Measurements from ENCODE around the gene PAM.

The PAM gene

DNA sequence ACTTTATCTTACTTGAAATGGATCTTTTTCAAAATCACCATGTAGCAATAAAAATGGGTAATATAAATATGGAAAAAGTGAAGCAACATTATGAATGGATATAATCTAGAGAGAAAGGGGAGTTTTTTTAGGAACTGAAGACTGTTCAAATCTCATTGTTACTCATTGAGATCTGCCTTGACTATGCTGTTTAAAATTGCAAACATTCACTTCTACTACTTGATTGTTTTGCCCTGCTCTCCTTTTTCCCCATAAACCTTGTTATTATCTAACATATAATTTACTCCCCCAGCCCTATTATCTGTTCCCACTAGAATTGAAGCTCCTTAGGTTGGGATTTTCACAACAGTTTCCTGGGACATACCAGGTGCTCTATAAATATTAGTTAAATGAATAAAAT, 22.0 kb downstream of the PAM start:
- DNase-seq, result no peak

DNA sequence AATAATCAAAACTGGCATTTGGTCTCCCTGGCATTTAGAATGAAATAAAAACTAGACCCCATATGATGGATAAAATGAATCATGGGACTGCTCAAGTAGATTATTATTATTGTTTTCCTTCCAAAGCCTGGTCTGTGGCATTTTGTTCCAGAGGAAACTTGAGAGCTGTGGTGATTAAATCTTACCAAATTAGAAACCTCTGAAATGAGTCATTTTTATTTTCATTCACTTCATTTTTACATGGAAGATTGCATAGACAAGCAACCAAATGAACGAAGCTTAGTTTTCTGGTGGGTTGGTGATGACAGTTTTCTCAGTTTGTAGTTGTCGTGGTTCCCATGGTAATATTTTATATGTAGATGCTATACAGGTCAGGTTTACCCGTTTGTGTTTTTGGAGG, 23.4 kb downstream of the PAM start:
- no peak for DNase-seq

DNA sequence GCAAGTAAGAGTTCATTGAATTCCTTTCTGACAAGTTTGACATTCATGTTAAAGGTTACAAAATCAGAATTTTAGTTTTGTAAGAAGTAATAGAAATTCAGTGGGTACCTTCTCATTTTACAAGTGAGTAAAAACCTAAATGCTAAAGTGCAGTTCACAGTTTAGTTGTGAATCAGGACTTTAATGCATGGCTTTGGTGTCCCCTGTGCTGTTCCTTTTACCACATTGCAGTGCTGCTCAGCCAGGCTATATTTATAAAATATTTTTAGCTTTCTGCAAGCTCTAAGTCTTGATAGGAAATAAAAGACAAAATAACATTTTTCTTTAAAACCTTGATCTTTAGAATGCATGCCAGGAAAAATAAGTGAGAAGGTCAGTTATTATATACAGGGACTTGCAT, 26.3 kb downstream of the PAM start:
- no peak for DNase-seq

DNA sequence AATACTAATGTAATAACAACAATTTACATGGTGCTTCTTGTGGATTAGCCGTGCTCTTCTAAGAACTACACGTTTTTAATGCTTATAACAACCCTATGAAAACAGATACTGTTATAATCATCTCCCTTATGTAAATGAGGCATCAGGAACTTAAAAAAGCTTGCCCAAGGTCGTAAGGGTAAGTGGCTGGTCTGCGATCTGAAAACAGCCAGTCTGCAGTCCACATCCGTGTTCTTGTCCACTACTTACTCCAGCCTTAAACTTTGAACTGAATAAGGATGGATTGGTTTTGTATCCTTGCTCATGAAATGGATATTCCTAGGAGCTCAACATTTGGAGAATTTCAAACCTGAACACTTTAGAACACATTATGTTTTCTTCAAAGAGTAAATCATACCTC, 26.7 kb downstream of the PAM start:
- no peak for DNase-seq

DNA sequence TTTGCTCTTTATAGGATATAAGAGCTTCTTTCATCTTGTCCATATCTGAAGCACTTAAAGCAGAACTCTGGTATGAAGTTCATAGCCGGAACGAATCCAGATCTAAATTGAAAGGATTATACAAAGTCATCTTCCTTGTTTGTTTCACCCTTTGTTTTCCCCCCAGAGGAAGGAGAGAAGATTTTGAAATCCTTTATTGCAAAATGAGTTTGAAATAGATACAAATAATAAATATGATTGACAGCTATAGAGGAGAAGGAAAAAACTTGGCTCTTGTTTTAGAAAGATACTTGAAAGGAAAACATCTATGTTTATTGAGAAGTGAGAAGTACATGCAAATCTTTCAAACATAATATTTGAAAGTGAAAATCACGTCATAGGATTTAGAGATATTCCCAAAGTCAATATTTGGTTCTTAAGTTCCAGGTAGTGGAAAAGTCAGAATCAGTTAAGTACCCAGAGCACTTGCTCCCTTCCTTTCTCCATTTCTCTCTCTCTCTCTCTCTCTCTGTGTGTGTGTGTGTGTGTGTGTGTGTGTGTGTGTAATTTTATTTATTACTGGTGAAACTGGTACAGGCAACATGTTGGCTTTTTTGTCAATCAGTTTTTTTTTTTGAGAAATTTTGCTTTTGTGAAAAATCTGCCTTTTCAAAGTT, 27.2 kb downstream of the PAM start:
- no peak for DNase-seq

DNA sequence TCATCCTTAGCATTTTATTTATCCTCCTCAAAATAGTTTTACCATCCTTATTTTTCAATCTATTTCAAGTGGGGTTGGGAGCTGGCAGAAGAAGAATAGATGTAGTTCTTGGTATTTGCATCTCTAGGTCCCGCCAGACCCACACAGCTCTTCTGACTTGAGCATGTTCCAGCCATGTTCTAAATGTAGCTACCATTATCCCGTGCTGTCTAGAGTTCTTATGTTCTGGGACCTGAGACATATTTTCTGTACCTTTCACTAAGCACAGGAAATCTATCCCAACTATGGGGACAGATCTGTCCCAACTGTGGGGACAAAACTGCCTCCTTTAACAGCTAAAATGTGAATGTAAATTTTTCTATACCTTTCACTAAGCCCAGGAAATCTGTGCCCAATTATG, 32.0 kb downstream of the PAM start:
- no peak for DNase-seq

DNA sequence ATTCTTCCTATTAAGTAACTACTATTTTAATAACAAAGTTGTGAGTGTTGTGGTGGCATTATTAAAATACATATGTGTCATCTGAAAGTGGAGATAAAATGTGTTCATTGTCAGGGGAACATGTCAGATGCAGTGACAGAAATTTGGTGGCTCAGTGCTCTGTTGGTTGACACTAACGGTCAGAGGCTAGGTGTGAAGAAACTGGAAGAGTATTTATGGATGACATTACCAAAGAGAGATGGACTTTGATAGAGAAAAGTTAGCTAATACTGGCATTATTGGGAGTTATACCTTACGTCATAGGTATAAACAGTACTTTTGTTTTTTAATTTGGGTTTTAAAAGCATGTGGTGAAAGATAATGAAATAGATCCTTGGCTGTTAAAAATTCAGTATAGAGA, 33.7 kb downstream of the PAM start:
- DNase-seq, result no peak

DNA sequence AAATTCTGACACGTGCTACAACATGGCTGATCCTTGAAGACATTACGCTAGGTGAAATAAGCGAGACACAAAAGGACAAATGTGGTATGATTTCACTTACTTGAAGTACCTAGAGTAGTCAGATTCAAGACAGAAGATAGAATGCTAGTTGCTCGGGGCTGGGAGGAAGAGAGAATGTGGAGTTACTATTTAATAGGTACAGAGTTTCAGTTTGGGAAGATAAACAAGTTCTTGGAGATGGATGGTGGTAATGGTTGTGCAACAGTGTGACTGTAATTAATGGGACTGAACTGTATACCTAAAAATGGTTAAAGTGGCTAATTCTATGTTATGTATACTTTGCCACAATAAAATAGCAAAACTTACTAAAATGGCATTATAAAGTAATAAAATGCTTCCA, 34.4 kb downstream of the PAM start:
- no peak for DNase-seq

DNA sequence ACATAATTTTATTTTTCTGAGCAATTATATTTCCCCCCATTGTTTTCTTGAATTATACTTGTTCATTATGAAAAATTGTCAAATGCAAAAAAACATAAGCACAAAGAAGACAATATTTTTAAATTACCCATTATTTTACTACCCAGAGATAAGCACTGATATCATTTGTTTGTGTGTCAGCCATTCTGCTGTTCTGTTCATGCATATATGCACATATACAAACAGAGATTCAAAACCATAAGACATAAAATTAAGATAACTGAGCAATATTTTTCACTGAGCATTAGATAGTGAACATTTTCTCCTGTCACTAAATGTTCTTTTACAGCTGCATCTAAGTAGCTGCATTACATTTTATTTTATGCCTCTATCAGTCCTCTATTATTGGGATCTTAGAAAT, 35.6 kb downstream of the PAM start:
- no peak for DNase-seq

DNA sequence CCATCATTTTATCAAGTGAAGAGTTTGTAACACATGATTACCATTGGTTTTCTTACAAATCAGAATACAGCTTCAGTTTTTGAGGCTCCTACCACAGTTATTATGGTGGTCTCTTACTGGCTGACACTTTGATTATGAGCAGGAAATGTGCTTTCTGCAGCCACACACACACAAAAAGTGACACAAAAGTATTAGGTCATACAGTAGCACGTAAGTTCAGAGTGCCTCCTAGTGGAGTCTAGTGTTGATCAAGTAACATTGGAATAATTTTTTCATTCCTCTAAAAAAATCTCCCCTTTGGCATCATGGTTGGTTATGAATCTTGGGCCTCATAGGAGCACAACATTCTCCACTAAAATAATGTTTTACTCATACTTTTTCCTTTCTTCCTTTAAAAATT, 37.6 kb downstream of the PAM start:
- DNase-seq, result no peak

DNA sequence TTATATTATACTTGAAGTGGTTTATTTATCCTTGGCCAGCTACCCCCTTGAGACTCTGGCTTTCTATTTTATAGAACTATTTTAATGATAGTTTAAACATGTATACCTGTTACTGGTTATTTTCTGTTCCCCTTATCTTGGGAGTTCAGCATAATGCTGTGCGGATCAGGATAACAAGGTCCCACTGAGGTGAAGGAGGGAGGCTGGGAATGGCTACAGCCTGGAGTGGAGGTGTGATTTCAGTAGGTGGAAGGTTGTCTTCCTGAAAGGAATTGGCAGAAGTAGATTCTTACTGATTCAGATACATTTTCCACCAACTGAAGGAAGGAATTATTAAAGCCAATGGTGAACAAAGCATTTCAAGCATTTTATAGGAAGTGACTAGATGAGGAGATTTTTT, 38.9 kb downstream of the PAM start:
- DNase-seq, result no peak

DNA sequence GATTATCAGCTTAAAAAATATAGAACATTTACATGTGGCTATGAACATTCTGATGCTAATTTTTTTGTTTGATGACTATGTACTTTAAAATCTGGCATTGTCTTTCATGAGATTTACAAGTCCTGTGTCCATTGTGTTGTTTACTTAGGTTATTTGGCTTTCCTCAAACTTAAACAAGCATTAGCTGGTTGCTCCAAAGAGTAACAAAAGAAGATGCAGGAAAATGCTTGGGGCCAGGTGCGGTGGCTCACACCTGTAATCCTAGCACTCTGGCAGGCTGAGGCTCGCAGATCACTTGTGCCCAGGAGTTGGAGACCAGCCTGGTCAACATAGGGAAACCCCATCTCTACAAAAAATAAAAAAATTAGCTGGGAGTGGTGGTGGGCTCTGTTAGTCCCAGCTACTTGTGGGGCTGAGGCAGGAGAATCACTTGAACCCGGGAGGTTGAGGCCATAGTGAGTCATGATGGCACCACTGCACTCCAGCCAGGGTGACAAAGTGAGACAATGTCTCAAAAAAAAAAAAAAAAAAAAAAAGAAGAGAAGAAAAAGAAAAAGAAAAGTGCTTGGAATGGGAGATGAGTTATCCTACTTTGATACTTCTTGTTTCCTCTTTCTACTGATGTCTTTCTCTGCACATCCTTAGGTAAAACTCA, 39.7 kb downstream of the PAM start:
- no peak for DNase-seq

DNA sequence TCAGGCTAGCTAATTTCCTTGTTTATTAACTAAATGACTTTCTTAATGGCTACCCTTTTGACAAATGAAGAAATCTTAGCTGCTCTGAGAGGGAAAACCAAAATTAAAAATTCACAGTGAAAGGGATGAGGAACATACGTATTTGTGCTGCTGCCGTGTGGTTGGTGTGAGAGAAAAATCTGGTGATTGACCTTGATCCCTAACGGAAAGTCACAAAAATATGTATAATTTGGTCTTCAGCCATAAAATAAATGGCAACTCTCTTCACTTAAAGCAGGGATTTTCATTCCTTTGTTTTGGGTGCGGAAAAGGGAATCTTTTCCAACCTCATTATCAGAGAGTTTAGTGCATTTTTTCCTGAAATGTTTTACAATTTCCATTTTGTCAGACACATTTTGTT, 40.4 kb downstream of the PAM start:
- no peak for DNase-seq

DNA sequence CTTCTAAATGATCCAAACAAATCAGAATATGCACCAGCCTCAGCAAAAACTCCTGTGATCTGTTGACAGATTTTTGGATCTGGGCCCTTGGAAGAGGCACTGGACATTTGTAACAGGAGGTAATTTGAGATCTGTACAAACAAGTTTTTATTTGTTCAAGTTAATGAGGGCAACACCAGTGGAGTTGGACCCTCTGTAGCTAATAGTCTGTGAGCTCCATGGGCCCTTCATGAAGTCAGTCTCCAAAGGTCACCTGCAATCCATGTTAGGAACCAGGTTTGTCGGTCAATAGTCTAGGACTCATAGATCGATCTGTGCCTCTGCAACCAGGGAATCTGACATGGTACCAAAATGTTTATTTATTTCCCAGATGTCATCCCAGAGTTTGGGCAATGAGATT, 40.9 kb downstream of the PAM start:
- DNase-seq, result no peak

DNA sequence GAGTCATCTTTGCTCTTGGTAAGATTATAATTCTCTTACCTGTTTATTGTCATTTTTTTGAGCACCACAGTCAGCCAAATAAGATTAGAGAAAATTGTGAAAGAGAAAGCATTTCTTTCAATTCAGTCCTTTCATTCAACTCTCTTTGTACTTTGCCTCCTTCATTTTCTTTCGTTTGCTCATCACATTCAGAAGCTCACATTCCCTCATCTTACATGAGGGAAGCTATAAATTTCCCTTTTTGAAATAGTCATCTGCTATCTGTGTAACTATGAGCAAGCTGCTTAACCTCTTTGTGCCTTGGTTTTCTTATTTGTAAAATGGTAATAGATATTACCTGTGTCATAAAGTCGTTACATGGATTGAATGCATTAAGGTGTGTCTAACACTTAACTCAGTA, 41.4 kb downstream of the PAM start:
- no peak for DNase-seq

DNA sequence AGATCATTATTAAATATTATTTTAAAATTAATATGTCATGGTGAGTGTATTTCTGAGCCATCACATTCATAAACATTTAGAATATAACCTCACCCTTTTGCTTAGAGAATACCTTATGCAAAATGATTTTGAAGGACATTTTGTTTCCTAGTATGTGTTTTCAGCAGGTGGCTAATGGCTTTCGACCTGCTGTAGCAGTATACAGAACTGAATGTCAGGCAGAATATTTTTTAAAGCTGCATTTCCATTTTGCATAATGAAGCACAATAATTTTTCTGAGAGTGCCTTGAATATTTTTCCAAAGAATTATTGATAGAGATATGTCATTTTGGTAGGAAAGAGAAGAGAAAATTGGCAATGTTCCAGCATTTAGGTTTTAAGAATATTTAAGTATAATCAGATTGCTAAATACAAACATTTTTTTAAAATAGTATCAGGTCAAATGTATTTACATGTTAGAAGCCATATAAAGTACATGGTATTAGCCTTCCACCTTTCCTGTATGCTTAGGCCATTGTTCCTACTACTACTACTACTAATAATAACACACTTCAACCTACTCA, 42.3 kb downstream of the PAM start:
- no peak for DNase-seq

DNA sequence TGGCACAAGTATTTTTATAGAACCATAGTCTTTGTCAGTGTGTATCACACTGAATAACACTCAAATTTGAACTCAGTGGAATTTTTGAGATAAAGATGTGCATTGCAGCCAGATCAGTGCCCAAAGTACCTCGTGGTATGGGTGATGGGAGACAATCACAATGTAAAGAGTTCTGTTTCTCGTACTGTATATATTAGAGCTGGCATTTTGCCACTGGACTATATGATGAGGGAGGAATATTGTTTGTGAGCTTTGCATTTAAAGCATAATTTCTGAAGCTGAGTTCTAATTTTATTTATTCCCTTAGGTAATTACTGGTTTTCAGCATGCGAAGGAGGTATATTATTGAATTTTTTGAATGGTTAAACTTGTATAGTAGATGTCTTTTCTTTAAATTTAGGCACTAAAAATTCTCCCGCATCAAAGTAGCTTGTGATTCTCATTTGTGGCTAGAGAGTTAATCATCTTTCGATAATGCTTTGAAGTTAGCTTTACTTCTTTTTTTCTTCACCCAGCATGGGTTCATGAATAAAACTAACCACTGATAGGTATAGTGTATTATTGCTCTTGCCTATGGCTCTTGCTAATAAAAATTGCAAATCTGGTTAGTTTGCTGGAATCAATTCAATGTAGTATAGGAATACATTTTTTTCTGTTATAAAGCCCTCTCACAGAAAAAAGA, 43.1 kb downstream of the PAM start:
- no peak for DNase-seq

DNA sequence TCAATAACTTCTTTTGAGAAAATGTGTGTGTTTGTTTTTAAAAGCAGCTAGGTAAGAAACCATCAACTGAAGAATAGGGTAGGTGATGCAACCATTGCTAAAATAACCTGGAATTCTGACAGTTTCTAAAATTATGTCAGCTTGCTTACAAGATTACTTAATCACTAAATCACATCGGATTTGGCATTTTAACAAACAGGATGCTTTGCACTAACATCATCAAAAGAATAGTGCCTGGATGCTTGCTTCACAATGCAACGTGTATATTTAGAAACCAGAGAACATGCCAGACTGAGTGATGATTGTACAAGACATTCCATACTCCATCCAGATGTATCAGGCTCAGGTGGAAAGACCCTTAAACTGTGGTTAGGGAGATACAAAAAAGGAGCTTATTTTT, 43.9 kb downstream of the PAM start:
- no peak for DNase-seq

DNA sequence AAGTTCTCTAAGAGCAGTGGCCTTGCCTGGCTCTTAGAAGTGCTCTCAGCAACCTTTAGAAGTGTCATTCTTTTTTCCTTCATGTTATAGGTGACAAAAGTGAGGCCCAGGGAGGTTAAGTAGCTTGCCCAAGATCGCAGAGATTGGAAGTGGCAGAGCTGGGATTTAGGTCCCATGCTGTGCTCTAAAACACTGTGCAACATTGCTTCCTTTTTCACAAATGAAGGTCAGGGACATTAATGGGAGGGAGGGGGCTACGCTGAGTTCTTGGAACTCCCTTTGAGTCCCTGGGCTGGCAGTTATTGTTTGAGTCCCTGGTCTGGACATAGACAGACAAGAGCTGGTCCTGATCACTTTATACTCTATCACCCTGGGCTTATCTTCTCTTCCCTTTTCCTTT, 45.3 kb downstream of the PAM start:
- no peak for DNase-seq

DNA sequence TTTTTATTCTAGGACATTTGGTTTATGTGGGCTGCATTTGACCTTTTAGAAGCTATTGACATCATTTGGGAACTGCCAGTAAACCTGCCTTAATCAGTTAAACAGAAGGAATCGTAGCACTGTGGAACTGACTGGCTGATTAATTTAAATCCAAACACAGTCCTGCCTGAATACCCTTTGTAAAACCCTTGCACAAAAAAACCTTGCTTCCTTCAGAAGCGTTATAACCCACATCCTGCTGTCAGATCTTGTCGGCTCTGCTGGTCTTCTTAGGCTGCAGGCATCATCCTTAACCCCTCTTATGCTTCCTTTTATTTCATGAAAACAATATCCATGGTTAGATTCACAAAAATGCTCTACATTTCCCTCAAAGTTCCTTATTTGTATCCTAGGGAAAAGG, 46.3 kb downstream of the PAM start:
- DNase-seq, result no peak

DNA sequence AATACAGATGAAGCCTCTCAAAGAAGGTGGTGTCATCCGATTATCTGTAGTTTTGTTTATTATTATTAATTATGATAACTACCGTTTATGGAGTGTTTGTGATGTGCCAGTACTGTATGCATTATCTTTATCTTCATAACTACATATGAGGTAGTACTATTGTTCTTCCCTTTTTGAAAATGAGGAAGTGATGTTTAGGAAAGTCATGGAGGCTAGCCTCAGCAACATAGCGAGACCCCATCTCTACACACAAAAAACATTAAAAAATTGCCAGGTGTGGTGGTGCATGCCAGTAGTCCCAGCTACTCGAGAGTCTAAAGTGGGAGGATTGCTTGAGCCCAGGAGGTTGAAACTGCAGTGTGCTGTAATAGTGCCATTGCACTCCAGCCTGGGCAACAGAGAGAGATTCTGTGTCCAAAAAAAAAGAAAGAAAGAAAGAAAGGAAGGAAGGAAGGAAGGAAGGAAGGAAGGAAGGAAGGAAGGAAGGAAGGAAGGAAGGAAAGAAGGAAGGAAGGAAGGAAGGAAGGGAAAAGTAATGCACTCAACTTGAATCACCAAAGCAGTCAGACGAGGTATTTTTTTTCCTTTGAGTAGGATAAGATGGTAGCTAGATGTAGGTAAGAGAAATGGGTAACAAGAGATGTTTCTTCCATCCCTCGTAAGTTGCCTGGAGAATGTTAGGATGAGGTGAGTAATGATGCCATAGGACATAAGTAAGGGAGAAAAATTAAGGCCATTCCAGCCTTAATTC, 47.8 kb downstream of the PAM start:
- DNase-seq, result no peak

DNA sequence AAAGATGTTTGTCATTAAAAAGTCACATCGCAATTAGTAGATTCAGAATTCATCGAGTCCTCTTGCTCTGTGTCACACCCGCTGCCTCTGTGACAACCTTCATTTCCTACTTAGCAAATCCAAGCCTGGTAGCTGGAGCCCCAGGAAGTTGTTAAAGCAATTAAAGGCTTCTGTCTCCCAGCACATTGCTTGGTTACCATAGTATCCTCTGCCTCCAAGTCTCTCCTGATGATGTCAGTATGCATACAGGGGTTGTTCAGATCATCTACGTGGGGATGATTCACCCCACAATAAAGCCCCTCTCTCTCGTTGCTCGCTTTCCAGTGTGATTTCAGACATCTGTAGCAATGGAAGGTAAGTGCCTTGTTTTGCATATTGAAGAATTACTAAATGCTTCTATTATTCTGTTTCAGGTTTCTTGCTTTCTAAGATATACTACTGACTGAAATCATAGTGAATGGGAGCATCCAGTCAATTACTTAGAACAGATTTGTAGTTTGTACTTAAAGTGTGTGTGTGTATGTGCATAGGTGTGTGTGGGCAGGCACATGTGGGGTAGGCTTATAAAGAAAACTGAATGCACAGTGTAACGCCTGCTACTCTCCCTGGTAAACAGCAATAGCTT, 52.9 kb downstream of the PAM start:
- peak in 7 of 58 donors; percentile 0 to 23 (median 8) for DNase-seq
